ENCODE data around the gene ITGA5.
A peak's percentile ranks its signal among the peaks of the same experiment; 100 is the strongest.

GRCh38 chr12:54419088-54419887 is at the start of gene ITGA5:
- peak; percentile 37; the same call in 1 of the 2 replicates for TF ChIP-seq EZH2phosphoT487 (IDR thresholded peaks at IDR 0.05; ENCODE audit: borderline replicate concordance, low read length)
- TF ChIP-seq CTCF (IDR thresholded peaks at IDR 0.05; ENCODE audit: low read depth, low read length, poor library complexity, severe bottlenecking) = no peak
